Endothelial cell of umbilical vein (primary cell): ENCODE data around the gene SPATA31D4. TPM values are rescaled to one million over a fixed set of nuclear protein-coding genes. Genes with fewer than 3 reads are reported as not detected.

ENCODE experiments used
- BruUV-seq: library from RNA; stranded (reverse); fragments of 400-500 nt; replicated peaks from 2 replicates; lab custom pipeline; 2021; lab: Mats Ljungman, UMichigan
- CTCF ChIA-PET: fragments of 300-600, 350-600 bp; sonication (Branson Sonifier 250); formaldehyde crosslinking; loops from one replicate; lab custom pipeline; 2021; ENCODE audit warnings: antibody characterized with exemption, inconsistent platforms; lab: Charles Lee
- POLR2A ChIA-PET: fragments of 300-600, 350-600 bp; sonication (Branson Sonifier 250); formaldehyde crosslinking; loops from one replicate; lab custom pipeline; 2021; ENCODE audit warnings: antibody characterized with exemption, inconsistent platforms; lab: Charles Lee
- DNase-seq: peaks from one replicate; pipeline ENCODE4 v3.0.0-alpha.2; 2011; ENCODE audit warnings: low read depth, low spot score
- FAIRE-seq: peaks from 2 replicates; lab custom pipeline; 2011; peaks lifted over from hg19 to GRCh38; lab: Jason Lieb, UNC
- H2AFZ ChIP-seq: 2 replicates; pipeline ENCODE4 v1.6.0; 2012; ENCODE audit warnings: low read depth, low read length, control low read depth, inconsistent platforms
- H3K27ac ChIP-seq: 2 replicates; pipeline ENCODE4 v1.5.1; 2011; ENCODE audit warnings: low read depth, mild to moderate bottlenecking, control low read depth, low read length, moderate library complexity; ENCODE audit not compliant: insufficient read depth
- H3K27me3 ChIP-seq, 2 experiments: 2 replicates each; pipeline versions ENCODE4 v1.6.0 to v1.6.1; 2011; ENCODE audit warnings: low read length in 2 of 2, mixed read lengths in 1 of 2; ENCODE audit not compliant: control insufficient read depth in 2 of 2, insufficient read depth in 2 of 2
- H3K36me3 ChIP-seq, 2 experiments: 2 replicates in 1 of 2; 3 replicates in 1 of 2; pipeline ENCODE4 v1.5.1; 2011; ENCODE audit warnings: low read length in 2 of 2, mild to moderate bottlenecking in 1 of 2, moderate library complexity in 1 of 2; ENCODE audit not compliant: control insufficient read depth in 2 of 2, insufficient read depth in 2 of 2; ENCODE audit errors: extremely low read depth in 1 of 2
- H3K4me1 ChIP-seq: 3 replicates; pipeline ENCODE4 v1.5.1; 2011; ENCODE audit warnings: mild to moderate bottlenecking, low read length; ENCODE audit not compliant: control insufficient read depth, insufficient read depth; ENCODE audit errors: extremely low read depth
- H3K4me2 ChIP-seq: 2 replicates; pipeline ENCODE4 v1.6.1; 2011; ENCODE audit warnings: low read length, control low read depth, mixed read lengths; ENCODE audit not compliant: insufficient read depth
- H3K4me3 ChIP-seq, 3 experiments: fragments of 200-600 bp in 1 of 3; sonication (generic), shearing (Covaris generic) in 1 of 3; replicated peaks in 1 of 3; 2 replicates each; pipeline ENCODE4 v1.5.1; 2011 to 2016; ENCODE audit warnings: control low read depth in 3 of 3, low read length in 3 of 3, mild to moderate bottlenecking in 2 of 3, inconsistent platforms in 1 of 3, low read depth in 1 of 3, moderate library complexity in 1 of 3; ENCODE audit not compliant: insufficient read depth in 1 of 3
- H3K79me2 ChIP-seq: 2 replicates; pipeline ENCODE4 v1.6.0; 2012; ENCODE audit warnings: low read length, inconsistent platforms; ENCODE audit not compliant: control insufficient read depth, insufficient read depth
- H3K9ac ChIP-seq: replicated peaks from 2 replicates; pipeline ENCODE3; 2011; ENCODE audit warnings: low read length, control low read depth; ENCODE audit not compliant: insufficient read depth; ENCODE audit errors: extremely low read depth
- H3K9me1 ChIP-seq: replicated peaks from 3 replicates; pipeline ENCODE4 v1.6.0; 2011; ENCODE audit warnings: mild to moderate bottlenecking, low read length; ENCODE audit not compliant: control insufficient read depth, insufficient read depth; ENCODE audit errors: extremely low read depth
- H3K9me3 ChIP-seq: replicated peaks from 2 replicates; pipeline ENCODE4 v1.5.1; 2012; ENCODE audit warnings: low read length, inconsistent platforms; ENCODE audit not compliant: control insufficient read depth, insufficient read depth
- H4K20me1 ChIP-seq: replicated peaks from 2 replicates; pipeline ENCODE3; 2011; ENCODE audit warnings: mild to moderate bottlenecking, low read length; ENCODE audit not compliant: control insufficient read depth, insufficient read depth; ENCODE audit errors: extremely low read depth
- EZH2 ChIP-seq: IDR thresholded peaks from 2 replicates; pipeline ENCODE4 v1.6.1; 2012; ENCODE audit warnings: borderline replicate concordance, low read depth, mild to moderate bottlenecking, moderate library complexity, low read length, inconsistent platforms; ENCODE audit not compliant: severe bottlenecking
- FOS ChIP-seq: IDR thresholded peaks from 2 replicates; pipeline ENCODE4 v1.6.1; 2011; ENCODE audit warnings: mild to moderate bottlenecking, low read length, moderate library complexity, borderline replicate concordance; ENCODE audit not compliant: insufficient read depth
- GATA2 ChIP-seq: IDR thresholded peaks from 2 replicates; pipeline ENCODE4 v1.7.0; 2011; ENCODE audit warnings: low read depth, mild to moderate bottlenecking, moderate library complexity, mixed read lengths, low read length; ENCODE audit not compliant: insufficient read length, insufficient read depth
- JUN ChIP-seq: IDR thresholded peaks from 2 replicates; pipeline ENCODE4 v1.6.1; 2011; ENCODE audit warnings: borderline replicate concordance, low read depth; ENCODE audit not compliant: insufficient read length, insufficient read depth
- MYC ChIP-seq: IDR thresholded peaks from one replicate; pipeline ENCODE4 v1.6.1; 2011; ENCODE audit warnings: mild to moderate bottlenecking, low read depth, low read length
- POLR2A ChIP-seq: IDR thresholded peaks from 2 replicates; pipeline ENCODE4 v1.6.1; 2012; ENCODE audit warnings: low read depth, mild to moderate bottlenecking, control low read depth, low read length
- POLR2AphosphoS5 ChIP-seq: IDR thresholded peaks from 2 replicates; pipeline ENCODE4 v1.6.1; 2012; ENCODE audit warnings: low read depth, mild to moderate bottlenecking, control low read depth, low read length, moderate library complexity; ENCODE audit not compliant: insufficient read depth
- dilution Hi-C: fragments of 300-500 bp; cut with MboI; formaldehyde crosslinking; loops from one replicate; pipeline ENCODE4 v1.15.0; 2019; ENCODE audit warnings: low sequenced_read_pairs; ENCODE audit not compliant: extremely low pct_ligation_motif_present
- intact Hi-C: fragments of 100-400 bp; cut with micrococcal nuclease; formaldehyde crosslinking; loops from one replicate; pipeline ENCODE4 v1.10.0; 2022
- polyA plus RNA-seq, 4 experiments: library from polyadenylated mRNA; depleted of rRNA in 3 of 4; stranded (reverse) in 3 of 4; unstranded in 1 of 4; fragments of >200 nt; gene quantifications; 2 replicates each; pipeline versions ENCODE4 v1.2.1 to v1.2.3, GENCODE V29; 2011 to 2012; ENCODE audit warnings: missing spikeins in 1 of 4
- total RNA-seq: library from RNA; stranded (reverse); gene quantifications from 2 replicates; pipeline ENCODE4 v1.2.3, GENCODE V29; 2021
- TF ChIP-seq, protein P1 (sequence below), 2 donors: IDR thresholded peaks; 1 replicate in 1 of 2; 2 replicates in 1 of 2; pipeline ENCODE4 v1.5.1; 2011; ENCODE audit warnings: low read length in 2 of 2, mild to moderate bottlenecking in 2 of 2, moderate library complexity in 2 of 2, control low read depth in 1 of 2, inconsistent platforms in 1 of 2, low read depth in 1 of 2; ENCODE audit not compliant: insufficient read depth in 1 of 2; ENCODE audit errors: extremely low read depth in 1 of 2
- TF ChIP-seq, protein P2 (sequence below): IDR thresholded peaks from 2 replicates; pipeline ENCODE4 v1.6.1; 2011; ENCODE audit not compliant: insufficient read depth, insufficient read length

Gene SPATA31D4
- total and polyA plus RNA-seq, 2 donors (not counting 3 experiments of a cell fraction or from before 2014, with no cell fraction given), result not detected

- POLR2A ChIA-PET, result no interaction called here
- dilution Hi-C loops, result no loop called here
- no peaks in the 10 kb centered on the region for H4K20me1 ChIP-seq
Observed at GRCh38 chr9:81976351-81976750, 48.1 kb downstream of the SPATA31D4 start.

DNA sequence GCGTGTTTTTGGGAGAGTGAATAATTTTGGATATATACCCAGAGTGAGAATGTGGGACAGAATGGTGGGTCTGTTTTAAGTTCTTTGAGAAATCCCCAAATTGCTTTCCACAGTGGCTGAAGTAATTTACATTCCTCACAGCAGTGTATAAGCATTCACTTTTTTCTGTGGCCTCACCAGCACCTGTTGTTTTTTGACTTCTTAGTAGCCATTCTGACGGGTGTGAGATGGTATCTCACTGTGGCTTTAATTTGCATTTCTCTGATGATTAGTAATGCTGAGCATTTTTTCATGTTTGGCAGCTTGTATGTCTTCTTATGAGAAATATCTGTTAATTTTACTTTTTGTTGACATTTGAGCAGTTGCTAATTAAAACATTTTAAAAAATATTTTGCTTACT is 51.0 kb downstream of the SPATA31D4 start:
- DNase-seq (no peak), FAIRE-seq (no peak)
- H3K36me3 ChIP-seq, result no peaks in the 10 kb centered on the region
- no peak overlapping the region for H3K4me3 ChIP-seq
- no peaks in the 10 kb centered on the region for H3K9me1 ChIP-seq
- no TSS peak for BruUV-seq
- no peaks in the 10 kb centered on the region for H4K20me1 ChIP-seq
- no peak for TF ChIP-seq JUN
- TF ChIP-seq MYC, result no peak
- no peak for TF ChIP-seq POLR2AphosphoS5
- no peak for TF ChIP-seq EZH2
- TF ChIP-seq, protein P1, sequence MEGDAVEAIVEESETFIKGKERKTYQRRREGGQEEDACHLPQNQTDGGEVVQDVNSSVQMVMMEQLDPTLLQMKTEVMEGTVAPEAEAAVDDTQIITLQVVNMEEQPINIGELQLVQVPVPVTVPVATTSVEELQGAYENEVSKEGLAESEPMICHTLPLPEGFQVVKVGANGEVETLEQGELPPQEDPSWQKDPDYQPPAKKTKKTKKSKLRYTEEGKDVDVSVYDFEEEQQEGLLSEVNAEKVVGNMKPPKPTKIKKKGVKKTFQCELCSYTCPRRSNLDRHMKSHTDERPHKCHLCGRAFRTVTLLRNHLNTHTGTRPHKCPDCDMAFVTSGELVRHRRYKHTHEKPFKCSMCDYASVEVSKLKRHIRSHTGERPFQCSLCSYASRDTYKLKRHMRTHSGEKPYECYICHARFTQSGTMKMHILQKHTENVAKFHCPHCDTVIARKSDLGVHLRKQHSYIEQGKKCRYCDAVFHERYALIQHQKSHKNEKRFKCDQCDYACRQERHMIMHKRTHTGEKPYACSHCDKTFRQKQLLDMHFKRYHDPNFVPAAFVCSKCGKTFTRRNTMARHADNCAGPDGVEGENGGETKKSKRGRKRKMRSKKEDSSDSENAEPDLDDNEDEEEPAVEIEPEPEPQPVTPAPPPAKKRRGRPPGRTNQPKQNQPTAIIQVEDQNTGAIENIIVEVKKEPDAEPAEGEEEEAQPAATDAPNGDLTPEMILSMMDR (IDR thresholded peaks at IDR 0.05; ENCODE audit: extremely low read depth in 1 of 2, insufficient read depth in 1 of 2, low read depth in 1 of 2, low read length in 2 of 2), result no peak
- no peak for TF ChIP-seq GATA2
- TF ChIP-seq, protein P2, sequence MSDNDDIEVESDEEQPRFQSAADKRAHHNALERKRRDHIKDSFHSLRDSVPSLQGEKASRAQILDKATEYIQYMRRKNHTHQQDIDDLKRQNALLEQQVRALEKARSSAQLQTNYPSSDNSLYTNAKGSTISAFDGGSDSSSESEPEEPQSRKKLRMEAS, result no peak
- no peak for TF ChIP-seq POLR2A
- no peak for TF ChIP-seq FOS
- H3K4me2 ChIP-seq, result no peak overlapping the region
- dilution Hi-C loops (no loop called here), intact Hi-C loops (no loop called here)
- H3K27me3 ChIP-seq, result no peaks in the 10 kb centered on the region
- ChIA-PET CTCF (no interaction called here), POLR2A (no interaction called here)
- no peak overlapping the region for H2AFZ ChIP-seq
- no peaks in the 10 kb centered on the region for H3K9me3 ChIP-seq
- no peak overlapping the region for H3K27ac ChIP-seq
- H3K79me2 ChIP-seq, result no peaks in the 10 kb centered on the region
- no peaks in the 10 kb centered on the region for H3K4me1 ChIP-seq
- no peak overlapping the region for H3K9ac ChIP-seq

More at GRCh38 chr9:81976351-81976750, 48.1 kb downstream of the SPATA31D4 start:
- BruUV-seq, result no TSS peak
- Histone ChIP-seq H3K4me1 (no peaks in the 10 kb centered on the region), H3K9me1 (no peaks in the 10 kb centered on the region), H3K27ac (no peak overlapping the region), H3K9ac (no peak overlapping the region), H3K4me2 (no peak overlapping the region), H2AFZ (no peak overlapping the region), H3K9me3 (no peaks in the 10 kb centered on the region), H3K4me3 (no peak overlapping the region), H3K36me3 (no peaks in the 10 kb centered on the region), H3K79me2 (no peaks in the 10 kb centered on the region), H3K27me3 (no peaks in the 10 kb centered on the region)
- CTCF ChIA-PET, result no interaction called here
- TF ChIP-seq MYC (no peak), JUN (no peak), GATA2 (no peak)
- FAIRE-seq, result no peak
- intact Hi-C loops, result no loop called here
- no peak for DNase-seq
